Measurements from ENCODE around the gene RMND5A. TPM values are rescaled to one million over a fixed set of nuclear protein-coding genes. Genes with fewer than 3 reads are reported as not detected.

RMND5A gene
- total RNA-seq, 1 donor from 2014 or later = 49.6 TPM

GRCh38 chr2:86769838-86770237 is 49.7 kb downstream of the RMND5A start:
- Mint-ChIP-seq H3K36me3 (ENCODE audit: insufficient read depth) (peaks cover 29% of the 10 kb centered on the region), H3K4me1 (ENCODE audit: low read depth) (no peaks in the 10 kb centered on the region), H3K27ac (no peak overlapping the region)

GRCh38 chr2:86770816-86771301 is 50.8 kb downstream of the RMND5A start:
- Mint-ChIP-seq H3K4me1 (ENCODE audit: low read depth) (no peaks in the 10 kb centered on the region), H3K27ac (no peak overlapping the region), H3K4me3 (ENCODE audit: low read depth) (no peak overlapping the region), H3K36me3 (ENCODE audit: insufficient read depth) (peaks cover 28% of the 10 kb centered on the region), H3K27me3 (no peaks in the 10 kb centered on the region), H3K9me3 (ENCODE audit: low read depth) (no peaks in the 10 kb centered on the region)
- DNase-seq (ENCODE audit: low spot score, unreplicated experiment) = no peak
- TF ChIP-seq CTCF (IDR thresholded peaks at IDR 0.05; ENCODE audit: unreplicated experiment) = no peak

More at GRCh38 chr2:86769838-86770237, 49.7 kb downstream of the RMND5A start:
- H3K4me3 Mint-ChIP-seq (ENCODE audit: low read depth) = no peak overlapping the region
- TF ChIP-seq CTCF (IDR thresholded peaks at IDR 0.05; ENCODE audit: unreplicated experiment) = no peak
- no peaks in the 10 kb centered on the region for H3K9me3 Mint-ChIP-seq (ENCODE audit: low read depth)
- H3K27me3 Mint-ChIP-seq = no peaks in the 10 kb centered on the region
- no peak for DNase-seq (ENCODE audit: low spot score, unreplicated experiment)

- no peak for TF ChIP-seq CTCF (IDR thresholded peaks at IDR 0.05; ENCODE audit: unreplicated experiment)
- no peaks in the 10 kb centered on the region for H3K27me3 Mint-ChIP-seq
- no peaks in the 10 kb centered on the region for H3K9me3 Mint-ChIP-seq (ENCODE audit: low read depth)
- DNase-seq (ENCODE audit: low spot score, unreplicated experiment) = no peak
- no peak overlapping the region for H3K27ac Mint-ChIP-seq
- H3K36me3 Mint-ChIP-seq (ENCODE audit: insufficient read depth) = peaks cover 26% of the 10 kb centered on the region
- H3K4me1 Mint-ChIP-seq (ENCODE audit: low read depth) = no peaks in the 10 kb centered on the region
- H3K4me3 Mint-ChIP-seq (ENCODE audit: low read depth) = no peak overlapping the region
Observed at GRCh38 chr2:86772611-86773010, 52.5 kb downstream of the RMND5A start.

GRCh38 chr2:86774862-86775261 is 54.8 kb downstream of the RMND5A start:
- DNase-seq (ENCODE audit: low spot score, unreplicated experiment) = no peak
- Mint-ChIP-seq H3K27me3 (no peaks in the 10 kb centered on the region), H3K36me3 (ENCODE audit: insufficient read depth) (peaks cover 22% of the 10 kb centered on the region), H3K27ac (peak overlapping the region; percentile 14), H3K4me3 (ENCODE audit: low read depth) (no peak overlapping the region), H3K9me3 (ENCODE audit: low read depth) (no peaks in the 10 kb centered on the region), H3K4me1 (ENCODE audit: low read depth) (no peaks in the 10 kb centered on the region)
- no peak for TF ChIP-seq CTCF (IDR thresholded peaks at IDR 0.05; ENCODE audit: unreplicated experiment)

GRCh38 chr2:86775338-86775737 is 55.2 kb downstream of the RMND5A start:
- Mint-ChIP-seq H3K27ac (no peak overlapping the region), H3K9me3 (ENCODE audit: low read depth) (no peaks in the 10 kb centered on the region), H3K4me1 (ENCODE audit: low read depth) (no peaks in the 10 kb centered on the region), H3K27me3 (no peaks in the 10 kb centered on the region), H3K4me3 (ENCODE audit: low read depth) (no peak overlapping the region), H3K36me3 (ENCODE audit: insufficient read depth) (peaks cover 20% of the 10 kb centered on the region)
- DNase-seq (ENCODE audit: low spot score, unreplicated experiment) = no peak
- TF ChIP-seq CTCF (IDR thresholded peaks at IDR 0.05; ENCODE audit: unreplicated experiment) = no peak

Measured in progenitor cell of endocrine pancreas (in vitro differentiated cells).